GM12874 (cell line): ENCODE results near the gene RNF17.
A peak's percentile ranks its signal among the peaks of the same experiment; 100 is the strongest.

ENCODE experiments used
- TF ChIP-seq, protein P1 (sequence below): IDR thresholded peaks from 2 replicates; pipeline ENCODE4 v1.5.1; 2011; ENCODE audit warnings: low read depth, mild to moderate bottlenecking, control low read depth, low read length, moderate library complexity; ENCODE audit not compliant: insufficient read depth

Gene RNF17

GRCh38 chr13:24745861-24746617, 17.9 kb upstream of the RNF17 start:
- TF ChIP-seq, protein P1, sequence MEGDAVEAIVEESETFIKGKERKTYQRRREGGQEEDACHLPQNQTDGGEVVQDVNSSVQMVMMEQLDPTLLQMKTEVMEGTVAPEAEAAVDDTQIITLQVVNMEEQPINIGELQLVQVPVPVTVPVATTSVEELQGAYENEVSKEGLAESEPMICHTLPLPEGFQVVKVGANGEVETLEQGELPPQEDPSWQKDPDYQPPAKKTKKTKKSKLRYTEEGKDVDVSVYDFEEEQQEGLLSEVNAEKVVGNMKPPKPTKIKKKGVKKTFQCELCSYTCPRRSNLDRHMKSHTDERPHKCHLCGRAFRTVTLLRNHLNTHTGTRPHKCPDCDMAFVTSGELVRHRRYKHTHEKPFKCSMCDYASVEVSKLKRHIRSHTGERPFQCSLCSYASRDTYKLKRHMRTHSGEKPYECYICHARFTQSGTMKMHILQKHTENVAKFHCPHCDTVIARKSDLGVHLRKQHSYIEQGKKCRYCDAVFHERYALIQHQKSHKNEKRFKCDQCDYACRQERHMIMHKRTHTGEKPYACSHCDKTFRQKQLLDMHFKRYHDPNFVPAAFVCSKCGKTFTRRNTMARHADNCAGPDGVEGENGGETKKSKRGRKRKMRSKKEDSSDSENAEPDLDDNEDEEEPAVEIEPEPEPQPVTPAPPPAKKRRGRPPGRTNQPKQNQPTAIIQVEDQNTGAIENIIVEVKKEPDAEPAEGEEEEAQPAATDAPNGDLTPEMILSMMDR: no peak

DNA sequence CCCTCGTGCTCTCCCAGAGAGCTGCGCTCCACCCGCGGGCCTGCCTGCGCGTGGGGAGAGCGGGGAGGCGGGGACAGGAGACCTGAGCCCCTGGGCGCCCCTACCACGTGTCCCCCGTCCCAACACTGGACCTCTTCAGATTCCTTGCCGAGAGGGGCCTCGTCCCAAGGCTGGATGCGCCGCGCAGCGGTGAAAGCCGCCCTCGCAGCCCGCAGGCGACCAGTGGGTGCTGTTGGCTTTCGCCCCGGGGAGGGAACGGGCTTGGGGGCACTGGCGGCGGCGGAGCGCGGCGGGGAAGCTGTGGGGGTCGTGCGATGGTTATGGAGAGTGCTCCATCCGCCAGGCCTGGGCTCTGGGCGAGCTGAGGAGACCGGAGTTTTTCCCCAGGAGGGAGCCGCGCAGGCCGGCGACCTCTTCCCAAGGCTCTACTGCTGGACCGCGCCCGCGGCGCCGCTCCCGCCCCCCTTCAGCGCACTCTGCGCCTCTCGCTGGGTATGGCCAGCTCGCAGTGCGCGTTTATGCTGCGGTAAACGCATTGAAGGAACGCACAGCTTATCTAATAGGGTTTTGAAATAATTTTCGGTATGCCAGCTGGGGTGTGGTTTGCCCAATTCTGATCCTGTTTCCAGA, 17.2 kb upstream of the RNF17 start:
- TF ChIP-seq, protein P1: peak; percentile 51

- TF ChIP-seq, protein P1: no peak
Measured at GRCh38 chr13:24747248-24748060, 16.5 kb upstream of the RNF17 start.

DNA sequence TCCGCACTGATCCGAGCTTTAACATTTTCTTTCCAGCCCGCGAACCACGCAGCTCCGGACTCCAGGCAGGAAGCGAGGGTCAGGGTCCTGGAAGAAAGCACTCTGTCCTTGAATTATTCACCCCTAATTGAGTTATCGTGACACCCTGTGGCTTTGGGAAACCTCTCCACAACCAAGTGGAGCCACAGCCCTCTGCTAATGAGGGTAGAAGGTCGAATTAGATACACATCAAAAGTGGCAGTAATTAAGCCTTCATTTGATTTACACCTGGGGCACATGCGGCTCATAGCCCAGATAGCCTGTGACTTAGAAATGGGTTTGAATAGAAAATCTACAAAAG, 15.9 kb upstream of the RNF17 start:
- TF ChIP-seq, protein P1: no peak

DNA sequence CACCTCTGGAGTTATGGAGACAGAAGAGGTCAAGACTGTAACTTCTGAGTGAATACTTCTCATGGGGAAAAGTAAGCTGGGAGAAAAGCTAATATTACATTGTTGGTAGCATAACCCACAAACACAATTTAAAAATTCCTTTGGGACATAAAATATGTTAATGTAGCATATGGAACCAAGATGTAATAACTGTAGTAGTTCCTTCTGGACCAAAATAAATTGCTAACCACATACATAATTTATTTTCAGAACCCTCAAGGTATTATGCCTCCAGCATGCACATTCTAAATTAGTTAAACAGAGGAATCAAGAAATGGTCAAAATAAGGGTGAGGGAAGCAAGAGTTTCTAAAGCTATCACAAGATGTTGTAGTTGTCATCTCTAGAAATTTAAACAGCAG, 4.8 kb upstream of the RNF17 start:
- TF ChIP-seq, protein P1: no peak

DNA sequence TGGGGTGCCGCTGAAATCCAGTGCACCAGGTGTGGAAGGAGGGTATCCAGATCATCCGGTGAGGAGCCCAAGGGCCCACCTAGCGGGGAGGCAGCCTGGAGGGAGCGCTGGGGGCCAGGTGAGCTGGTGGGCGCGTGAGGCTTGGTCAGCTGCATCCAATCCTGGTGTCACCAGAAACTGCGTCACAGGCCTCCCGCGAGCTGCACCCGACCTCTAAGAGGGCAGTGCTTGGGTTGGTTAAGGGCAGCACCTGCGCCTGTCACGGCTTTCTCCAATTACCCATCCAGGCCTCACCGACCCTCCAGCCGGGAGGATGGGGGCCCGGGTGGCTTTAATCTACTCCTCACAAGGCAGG, 284 bp downstream of the RNF17 start:
- TF ChIP-seq, protein P1: no peak

DNA sequence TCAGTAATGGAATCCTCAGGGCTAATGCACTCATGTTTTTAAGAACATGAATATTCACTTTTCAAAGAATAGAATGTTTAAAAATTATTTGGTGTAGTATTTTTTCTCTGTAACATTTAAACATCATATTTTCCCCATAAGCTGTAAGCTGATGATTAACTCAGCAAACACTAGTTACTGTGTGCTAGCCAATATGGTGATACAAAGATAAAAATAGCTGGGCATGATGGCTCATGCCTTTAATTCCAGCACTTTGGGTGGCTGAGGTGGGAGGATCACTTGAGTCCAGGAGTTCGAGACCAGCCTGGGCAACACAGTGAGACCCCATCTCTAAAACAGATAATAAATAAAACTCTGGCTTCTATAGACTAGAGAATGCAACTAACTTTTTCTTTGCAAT, 13.2 kb downstream of the RNF17 start:
- TF ChIP-seq, protein P1: no peak
